GM12864 (cell line): ENCODE data around the gene MRRF.

ENCODE experiments used
- DNase-seq: peaks from one replicate; pipeline ENCODE4 v3.0.0-alpha.2; 2011; ENCODE audit warnings: low read depth
- H3K4me3 ChIP-seq: 2 replicates; pipeline ENCODE4 v1.5.1; 2011; ENCODE audit warnings: mild to moderate bottlenecking, low read depth, low read length, control low read depth
- CTCF ChIP-seq: IDR thresholded peaks from 2 replicates; pipeline ENCODE4 v1.5.1; 2011; ENCODE audit warnings: low read depth, mild to moderate bottlenecking, moderate library complexity, low read length, control low read depth, inconsistent platforms; ENCODE audit errors: missing control alignments

Gene MRRF

GRCh38 chr9:122302237-122303093, 37.8 kb downstream of the MRRF start:
- no peak for TF ChIP-seq CTCF
- no peak overlapping the region for H3K4me3 ChIP-seq
- no peak for DNase-seq

DNA sequence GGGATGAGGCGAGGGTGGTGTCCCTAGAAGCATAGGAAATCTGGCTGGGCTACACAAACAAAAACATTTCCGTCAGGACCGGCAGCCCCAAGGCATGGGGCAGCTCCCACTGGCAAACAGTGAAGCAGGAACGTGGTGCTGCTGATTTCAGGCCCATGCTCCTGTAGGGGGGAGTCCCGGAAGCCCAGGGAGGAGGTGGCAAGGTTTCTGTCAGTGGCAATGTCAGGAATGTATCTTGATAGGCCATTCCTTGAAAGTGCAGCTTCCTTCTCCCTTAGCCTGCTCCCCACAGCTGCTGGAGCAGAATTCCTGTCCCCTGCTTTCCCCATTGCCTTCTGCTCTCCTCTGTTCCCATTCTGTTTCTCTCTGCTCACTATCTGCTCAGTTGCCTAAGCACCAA, 42.4 kb downstream of the MRRF start:
- H3K4me3 ChIP-seq, result no peak overlapping the region
- DNase-seq, result no peak
- TF ChIP-seq CTCF, result no peak

GRCh38 chr9:122307925-122308324, 43.2 kb downstream of the MRRF start:
- no peak for DNase-seq
- TF ChIP-seq CTCF, result no peak
- no peak overlapping the region for H3K4me3 ChIP-seq

DNA sequence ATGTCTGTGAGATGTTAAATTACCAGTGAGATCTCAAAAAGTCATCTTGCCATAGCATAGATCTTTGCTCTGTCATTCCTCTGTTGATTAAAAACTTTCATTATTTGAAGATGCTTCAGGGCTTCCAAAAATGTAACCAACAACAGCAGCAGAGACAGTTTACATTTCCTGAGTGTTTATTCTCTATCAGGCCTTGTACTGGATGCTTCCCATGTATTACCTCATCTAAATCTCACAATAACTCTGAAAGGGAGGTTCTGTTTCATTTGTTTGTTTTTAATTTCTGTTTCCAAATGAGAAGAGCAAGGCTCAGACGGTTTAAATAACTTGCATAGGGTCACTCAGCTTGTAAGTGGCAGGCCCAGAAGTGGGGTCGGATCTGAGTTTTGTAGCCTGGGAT, 45.2 kb downstream of the MRRF start:
- no peak for TF ChIP-seq CTCF
- no peak for DNase-seq
- H3K4me3 ChIP-seq, result no peak overlapping the region

DNA sequence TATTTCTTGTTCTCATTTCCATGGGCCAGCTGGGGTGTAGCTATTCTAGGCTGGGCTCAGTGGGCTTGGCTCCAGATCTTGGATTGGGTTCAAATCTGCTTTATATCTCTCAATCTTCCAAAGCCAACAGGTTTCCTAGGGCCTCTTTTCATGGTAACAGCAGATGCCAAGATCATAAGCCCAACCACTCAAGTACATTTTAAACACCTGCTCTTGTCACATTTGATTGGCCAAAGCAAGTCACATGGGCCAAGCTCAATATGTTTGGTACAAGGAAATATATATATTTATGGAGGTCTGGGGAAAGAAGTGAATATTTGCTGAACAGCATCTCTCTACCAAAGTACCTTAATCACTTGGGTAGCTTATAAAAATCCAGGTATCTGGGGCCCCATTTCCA, 49.5 kb downstream of the MRRF start:
- no peak overlapping the region for H3K4me3 ChIP-seq
- TF ChIP-seq CTCF, result no peak
- no peak for DNase-seq

DNA sequence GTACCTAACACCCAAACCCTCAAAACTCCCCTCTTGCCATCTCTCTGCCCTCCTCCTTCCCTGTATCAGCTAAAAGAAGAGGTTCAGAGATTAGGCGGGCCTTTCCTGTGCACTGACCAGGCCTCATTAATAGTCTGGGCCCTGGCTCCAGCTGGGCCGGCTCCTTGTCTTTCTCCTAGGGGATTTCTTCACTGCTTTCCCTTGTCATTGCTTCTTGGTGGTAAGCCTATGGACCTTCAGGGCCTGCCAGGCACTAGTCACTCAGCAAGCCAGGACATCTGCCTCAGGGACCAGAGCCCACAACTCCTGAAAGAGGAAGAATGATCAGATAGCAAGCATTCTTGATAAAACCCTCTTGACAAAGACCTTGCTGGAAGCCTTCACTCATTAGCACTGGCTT, 50.9 kb downstream of the MRRF start:
- no peak for DNase-seq
- no peak for TF ChIP-seq CTCF
- no peak overlapping the region for H3K4me3 ChIP-seq

- DNase-seq, result no peak
- TF ChIP-seq CTCF, result no peak
Observed at GRCh38 chr9:122318284-122318683, 53.6 kb downstream of the MRRF start.

More at GRCh38 chr9:122318284-122318683, 53.6 kb downstream of the MRRF start:
- H3K4me3 ChIP-seq, result no peak overlapping the region
